GM04503 (cell line): ENCODE measurements around the gene PRKAG2.

Experiments
- DNase-seq: peaks from one replicate; pipeline ENCODE4 v3.0.0-alpha.2; 2012; ENCODE audit warnings: low read depth

Gene PRKAG2

DNA sequence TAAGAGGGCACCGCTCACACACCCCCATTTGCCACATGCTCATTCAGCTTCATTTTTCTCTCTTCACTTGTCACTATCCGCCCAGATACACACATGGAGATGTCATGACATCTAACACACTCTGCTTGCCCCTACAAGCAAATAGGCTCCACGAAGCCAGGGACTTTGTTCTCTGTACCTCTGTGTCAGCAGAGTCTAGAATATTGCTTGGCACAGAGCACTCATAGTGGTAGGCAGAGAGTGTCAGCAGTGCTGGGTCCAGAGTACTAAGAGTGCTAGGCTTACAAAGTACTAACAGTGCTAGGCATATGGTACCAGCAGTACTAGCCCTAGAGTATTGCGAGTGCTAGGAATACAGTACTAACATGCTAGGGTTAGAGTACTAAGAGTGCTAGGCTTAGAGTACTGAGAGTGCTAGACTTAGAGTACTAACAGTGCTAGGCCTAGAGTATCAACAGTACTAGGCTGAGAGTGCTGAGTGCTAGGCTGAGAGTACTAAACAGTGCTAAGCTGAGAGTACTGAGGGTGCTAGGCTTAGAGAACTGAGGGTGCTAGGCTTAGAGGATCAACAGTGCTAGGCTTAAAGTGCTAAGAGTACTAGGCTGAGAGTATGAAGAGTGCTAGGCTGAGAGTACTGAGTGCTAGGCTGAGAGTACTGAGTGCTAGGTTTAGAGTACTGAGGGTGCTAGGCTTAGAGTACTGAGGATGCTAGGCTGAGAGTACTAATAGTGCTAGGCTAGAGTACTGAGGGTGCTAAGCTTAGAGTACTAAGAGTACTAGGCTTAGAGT, 166.1 kb downstream of the PRKAG2 start:
- no peak for DNase-seq

DNA sequence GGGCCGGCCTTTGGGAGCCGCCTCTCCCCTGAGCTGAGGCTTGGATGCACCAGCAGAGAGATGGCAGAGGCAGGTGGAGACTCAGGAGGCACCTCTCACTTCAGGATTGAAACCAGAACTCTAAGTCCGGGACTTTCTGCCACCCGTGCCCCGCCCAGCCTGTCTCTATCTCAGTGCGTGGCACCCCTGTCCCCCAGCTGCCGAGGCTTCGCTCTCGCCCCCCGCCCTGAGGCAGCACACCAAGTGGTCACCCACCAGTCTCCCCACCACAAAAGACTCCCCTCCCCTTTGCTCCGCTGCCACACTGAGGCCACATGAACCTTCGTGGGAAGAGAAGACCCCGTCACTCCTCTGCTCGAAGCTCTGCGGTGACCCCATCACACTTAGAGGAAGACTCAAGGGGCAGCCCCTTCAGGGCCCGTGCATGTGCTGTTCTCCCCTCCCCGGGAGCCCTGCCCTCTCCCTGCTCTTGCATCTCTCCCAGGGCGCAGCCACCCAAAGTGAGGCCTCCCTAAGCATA, 166.7 kb downstream of the PRKAG2 start:
- DNase-seq: no peak

- no peak for DNase-seq
These were observed 167.5 kb downstream of the PRKAG2 start for GRCh38 chr7:151709141-151710038.

DNA sequence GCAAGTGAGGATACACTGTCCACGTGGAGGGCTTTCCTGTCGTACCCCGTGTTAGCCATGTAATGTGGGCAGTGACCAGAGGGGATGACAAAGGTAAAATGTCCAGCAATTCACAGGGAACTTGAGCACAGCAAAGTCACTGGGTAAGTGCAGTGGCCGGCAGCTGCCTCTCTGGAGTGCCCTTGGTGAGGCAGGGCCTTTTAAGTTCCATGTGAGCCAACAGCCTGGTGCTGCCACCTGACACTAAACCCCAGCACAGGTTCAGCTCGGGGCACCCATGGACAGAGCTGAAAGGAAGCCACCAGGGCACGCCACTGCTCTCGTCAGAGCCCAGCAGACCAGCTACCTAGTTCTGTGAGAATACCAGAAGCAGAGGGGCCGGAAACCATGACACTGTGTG, 168.3 kb downstream of the PRKAG2 start:
- DNase-seq: no peak

DNA sequence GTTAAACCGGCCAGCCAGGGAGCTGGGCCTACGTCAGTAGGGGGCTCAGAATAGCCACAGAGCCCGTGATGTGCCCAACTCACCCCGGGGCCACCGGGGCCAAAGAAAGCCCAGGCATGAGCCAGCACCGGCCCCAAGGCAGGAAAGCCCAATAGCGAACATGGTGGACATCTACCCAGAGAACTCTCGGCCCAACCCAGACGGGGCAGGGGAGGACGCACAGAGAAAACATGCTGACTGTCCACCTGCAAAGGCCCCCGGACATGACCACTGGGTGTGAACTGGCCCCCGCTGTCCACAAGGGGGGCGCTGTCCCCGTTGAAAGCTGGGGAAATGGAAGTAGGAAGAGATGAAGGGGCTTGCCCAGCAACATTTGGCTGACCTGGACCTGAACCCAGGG, 169.2 kb downstream of the PRKAG2 start:
- no peak for DNase-seq

DNA sequence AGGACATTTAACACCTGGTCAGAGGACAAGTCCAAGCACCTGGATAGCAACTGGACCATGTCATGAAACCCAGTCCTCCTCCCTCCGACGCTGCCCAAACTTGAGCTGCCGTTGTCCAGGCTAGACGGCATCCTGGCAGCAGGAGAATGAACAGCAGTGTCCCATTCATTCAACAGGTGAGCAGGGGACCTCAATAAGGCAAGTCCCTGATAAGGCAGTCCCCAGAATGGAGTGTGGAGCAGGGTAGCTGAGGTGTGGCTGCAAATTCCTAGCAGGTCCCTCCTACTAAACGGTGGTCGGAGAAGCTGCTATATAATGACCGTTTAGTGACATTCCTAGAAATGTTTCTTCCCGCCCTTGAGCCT, 169.8 kb downstream of the PRKAG2 start:
- DNase-seq: no peak

- DNase-seq: no peak
These were observed 170.4 kb downstream of the PRKAG2 start for GRCh38 chr7:151706277-151707104.

DNA sequence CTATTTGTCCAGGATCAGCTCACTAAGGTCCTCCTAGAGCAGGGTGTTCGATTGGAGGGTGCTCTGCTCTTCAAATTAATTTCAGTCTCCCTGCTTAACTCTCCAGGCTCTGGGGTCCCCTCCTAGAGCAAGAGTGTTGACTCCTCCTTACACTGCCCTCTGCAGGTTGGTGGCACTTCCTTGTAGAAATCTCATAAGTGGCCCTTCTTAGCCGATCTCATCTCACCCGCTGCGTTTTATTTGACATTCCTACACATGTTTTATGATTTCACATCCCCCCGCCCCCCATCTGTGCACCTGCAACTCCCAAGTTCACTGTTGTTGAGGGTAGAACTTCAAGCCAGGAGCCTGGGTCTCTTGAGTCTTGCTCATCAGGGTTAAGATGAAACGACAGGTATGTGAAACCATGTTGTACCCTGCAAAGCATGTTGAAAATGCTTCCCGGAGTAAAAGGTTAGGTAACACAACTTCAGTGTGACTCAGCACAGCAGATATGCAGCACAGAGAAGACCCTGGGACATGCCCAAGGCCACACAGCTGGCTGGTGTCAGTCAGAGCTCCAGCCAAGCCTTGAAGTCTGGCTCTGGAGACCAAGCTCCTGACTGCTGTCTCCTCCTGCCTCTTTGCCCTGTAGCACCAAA, 171.2 kb downstream of the PRKAG2 start:
- DNase-seq: no peak

DNA sequence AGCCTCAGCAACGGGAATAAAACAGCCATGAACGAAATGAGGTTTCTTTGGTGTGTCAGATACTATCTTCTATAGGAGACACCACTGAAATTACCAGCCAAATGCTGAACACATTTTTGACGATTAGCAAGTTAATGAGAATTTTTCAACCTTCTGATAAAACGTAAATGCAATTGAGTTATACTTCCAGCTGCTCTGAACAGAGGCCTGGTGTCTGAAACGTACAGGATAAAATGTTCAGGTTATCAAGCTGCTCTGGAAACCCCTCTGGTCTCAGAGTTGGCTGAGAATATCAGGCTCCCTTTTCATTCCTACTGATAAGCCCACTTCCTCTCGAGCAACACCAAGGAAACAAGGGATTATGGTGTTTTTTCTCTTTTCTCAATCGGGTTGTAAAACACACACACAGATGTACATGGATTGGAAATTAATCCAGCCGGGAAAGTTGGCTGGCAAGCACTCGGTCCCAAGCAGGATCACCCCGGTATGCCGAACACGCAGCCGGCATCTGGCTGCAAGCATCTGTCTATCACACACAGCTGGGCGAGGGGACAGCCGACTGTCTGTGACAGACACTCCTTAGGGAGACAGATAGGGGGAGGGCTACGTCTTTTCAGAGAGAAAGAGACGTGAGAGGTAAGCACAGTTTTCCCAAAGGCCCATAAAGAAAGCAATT, 171.8 kb downstream of the PRKAG2 start:
- DNase-seq: no peak

DNA sequence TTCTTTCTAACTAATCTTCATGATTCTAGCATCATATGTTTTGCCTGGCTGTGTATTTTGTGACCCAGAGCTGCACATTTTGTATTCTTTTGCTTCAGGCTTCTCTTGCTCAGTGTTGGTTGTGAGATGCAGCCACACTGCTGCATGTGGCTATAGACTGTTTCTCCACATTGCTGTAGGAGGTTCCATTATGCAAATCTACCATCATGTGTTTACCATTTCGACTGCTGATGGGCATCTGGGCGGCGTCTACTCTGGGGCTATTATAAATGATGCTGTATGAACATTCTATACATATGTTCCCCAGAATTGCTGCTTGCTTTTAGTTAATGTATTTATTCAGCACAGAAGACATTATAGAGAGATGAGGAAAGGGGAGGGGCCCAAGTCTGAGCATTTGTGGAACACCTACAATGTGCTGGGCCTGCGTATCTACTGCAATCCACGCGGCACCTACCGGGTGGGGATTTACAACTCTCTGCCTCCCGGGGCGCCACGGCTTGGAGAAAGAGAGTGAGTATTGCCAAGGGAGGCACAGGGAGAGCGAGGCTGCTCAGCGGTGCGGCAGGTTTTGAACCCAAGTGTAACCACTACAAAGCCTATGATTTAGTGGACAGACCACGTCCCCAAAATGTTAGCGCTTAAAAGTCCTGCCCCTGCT, 172.5 kb downstream of the PRKAG2 start:
- no peak for DNase-seq

- no peak for DNase-seq
These were observed 174.0 kb downstream of the PRKAG2 start for GRCh38 chr7:151702961-151703360.

- DNase-seq: no peak
These were observed 176.2 kb downstream of the PRKAG2 start for GRCh38 chr7:151700586-151701165.

DNA sequence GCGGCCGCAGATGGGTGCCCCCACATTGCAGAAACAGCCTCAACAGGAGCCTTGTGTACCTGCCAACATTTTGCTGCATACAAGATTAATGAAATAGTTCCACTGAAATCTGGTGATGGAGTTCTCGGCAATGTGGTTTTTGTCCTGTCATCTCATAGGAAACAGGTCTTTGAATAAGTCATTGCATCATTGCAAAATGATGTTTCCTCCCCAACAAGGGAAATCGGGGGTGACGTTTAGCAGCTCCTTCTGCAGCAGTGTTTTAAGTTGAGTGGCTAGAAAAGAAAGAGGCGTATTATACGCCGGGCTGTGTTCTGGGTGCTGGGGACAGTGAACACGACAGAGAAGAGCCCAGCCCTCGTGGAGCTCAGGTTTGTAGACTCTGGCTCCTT, 177.0 kb downstream of the PRKAG2 start:
- no peak for DNase-seq

DNA sequence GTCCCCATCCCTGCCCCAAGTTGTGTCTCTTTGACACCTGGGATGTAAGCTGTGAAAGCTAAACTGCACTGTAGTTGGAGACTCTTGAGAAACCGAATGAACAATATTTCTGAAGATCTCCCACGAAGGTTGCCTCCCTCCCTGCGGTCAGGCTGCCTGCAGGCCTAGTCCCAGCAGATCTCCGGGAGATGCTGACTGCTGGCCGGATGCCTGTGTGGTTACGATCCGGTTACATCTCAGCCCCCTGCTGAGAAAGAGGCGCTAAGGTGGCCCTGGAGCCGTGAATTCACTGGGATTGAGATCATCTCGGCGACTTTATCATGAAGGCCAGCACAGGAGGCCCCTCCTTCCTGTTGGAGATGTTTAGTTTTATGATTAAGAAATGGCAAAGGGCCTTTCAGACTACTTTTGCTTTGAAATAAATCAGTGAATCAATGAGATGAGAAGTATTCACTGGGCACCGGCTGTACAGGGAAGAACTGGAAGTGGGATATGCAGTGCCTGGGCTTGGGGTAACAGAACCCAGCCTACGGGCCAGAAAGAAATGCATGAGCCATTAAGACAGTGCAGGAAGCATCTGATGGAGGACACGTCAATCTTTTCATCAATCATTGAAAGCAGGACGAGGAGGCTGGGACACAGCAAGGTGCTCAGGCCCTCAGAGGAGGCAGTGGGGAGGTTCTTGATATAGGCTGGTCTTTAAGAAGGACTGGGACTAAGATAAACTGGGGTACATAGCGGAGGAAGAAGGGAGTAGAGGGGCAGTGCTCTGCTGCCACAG, 177.6 kb downstream of the PRKAG2 start:
- no peak for DNase-seq

- DNase-seq: no peak
These were observed 179.0 kb downstream of the PRKAG2 start for GRCh38 chr7:151697942-151698341.

DNA sequence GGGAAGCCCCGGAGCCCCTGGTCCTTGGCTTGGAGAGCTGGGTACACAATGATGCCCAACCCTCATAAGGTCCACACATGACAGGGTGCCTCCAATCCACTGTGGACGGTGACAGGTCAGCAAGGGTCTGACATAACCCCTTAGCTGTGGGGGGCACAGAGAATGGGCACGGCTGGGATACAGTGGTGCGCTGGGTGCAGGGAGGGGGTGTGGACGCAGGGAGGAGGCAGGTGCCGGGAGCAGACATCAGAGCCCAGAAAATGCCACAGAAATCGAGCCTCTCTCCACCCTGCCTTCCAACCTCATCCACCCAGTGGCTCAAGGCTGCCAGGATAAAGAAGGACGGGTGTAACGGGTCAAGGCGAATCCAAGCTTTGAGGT, 179.4 kb downstream of the PRKAG2 start:
- no peak for DNase-seq

GRCh38 chr7:151696721-151697514, 180.0 kb downstream of the PRKAG2 start:
- DNase-seq: no peak

DNA sequence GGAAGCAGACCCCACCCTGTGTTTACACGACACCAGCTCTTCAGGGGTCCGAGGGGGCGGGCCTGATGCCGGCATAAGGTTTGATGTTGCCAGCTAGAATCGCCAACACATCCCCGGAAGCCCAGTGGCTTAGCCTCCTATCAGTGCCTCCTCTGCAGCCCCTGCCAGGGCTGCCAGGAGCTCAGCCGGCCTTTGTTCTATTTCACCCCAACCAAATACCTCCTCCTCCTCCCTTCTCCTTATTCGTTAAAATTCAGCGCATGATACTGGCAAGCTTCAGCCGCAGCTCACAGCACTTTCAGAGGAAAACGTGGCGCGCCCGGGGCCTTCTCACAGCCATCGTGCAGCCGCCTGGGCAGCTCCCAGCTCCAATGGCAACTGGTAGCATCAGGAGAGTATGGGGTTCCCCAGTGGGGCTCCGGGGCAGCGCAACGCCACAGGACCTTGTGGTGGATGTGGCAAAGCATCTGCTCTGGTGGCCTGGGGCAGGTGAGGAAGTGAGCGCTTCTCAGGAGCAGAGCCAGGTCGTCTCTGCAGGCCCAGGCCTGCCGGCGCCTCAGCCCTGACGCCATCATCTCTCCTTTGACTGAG, 180.9 kb downstream of the PRKAG2 start:
- DNase-seq: no peak
